ENCODE results near the gene DRC1.

DRC1 gene

GRCh38 chr2:26448651-26449050 is 46.9 kb downstream of the DRC1 start:
- no peak overlapping the region for H3K27ac ChIP-seq
- TF ChIP-seq, protein P1, sequence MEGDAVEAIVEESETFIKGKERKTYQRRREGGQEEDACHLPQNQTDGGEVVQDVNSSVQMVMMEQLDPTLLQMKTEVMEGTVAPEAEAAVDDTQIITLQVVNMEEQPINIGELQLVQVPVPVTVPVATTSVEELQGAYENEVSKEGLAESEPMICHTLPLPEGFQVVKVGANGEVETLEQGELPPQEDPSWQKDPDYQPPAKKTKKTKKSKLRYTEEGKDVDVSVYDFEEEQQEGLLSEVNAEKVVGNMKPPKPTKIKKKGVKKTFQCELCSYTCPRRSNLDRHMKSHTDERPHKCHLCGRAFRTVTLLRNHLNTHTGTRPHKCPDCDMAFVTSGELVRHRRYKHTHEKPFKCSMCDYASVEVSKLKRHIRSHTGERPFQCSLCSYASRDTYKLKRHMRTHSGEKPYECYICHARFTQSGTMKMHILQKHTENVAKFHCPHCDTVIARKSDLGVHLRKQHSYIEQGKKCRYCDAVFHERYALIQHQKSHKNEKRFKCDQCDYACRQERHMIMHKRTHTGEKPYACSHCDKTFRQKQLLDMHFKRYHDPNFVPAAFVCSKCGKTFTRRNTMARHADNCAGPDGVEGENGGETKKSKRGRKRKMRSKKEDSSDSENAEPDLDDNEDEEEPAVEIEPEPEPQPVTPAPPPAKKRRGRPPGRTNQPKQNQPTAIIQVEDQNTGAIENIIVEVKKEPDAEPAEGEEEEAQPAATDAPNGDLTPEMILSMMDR (IDR thresholded peaks at IDR 0.05) = no peak
- H3K4me1 ChIP-seq (ENCODE audit: control insufficient read depth in 1 of 2, insufficient read depth in 1 of 2, low read depth in 1 of 2, low read length in 1 of 2) = peaks cover 8 to 21% of the 10 kb centered on the region in 2 experiments
- H3K27me3 ChIP-seq = no peaks in the 10 kb centered on the region
- H3K9me3 ChIP-seq = no peaks in the 10 kb centered on the region
- no peak overlapping the region for H3K4me3 ChIP-seq (ENCODE audit: low read depth in 1 of 2, low read length in 1 of 2)
- H3K36me3 ChIP-seq = no peaks in the 10 kb centered on the region

DNA sequence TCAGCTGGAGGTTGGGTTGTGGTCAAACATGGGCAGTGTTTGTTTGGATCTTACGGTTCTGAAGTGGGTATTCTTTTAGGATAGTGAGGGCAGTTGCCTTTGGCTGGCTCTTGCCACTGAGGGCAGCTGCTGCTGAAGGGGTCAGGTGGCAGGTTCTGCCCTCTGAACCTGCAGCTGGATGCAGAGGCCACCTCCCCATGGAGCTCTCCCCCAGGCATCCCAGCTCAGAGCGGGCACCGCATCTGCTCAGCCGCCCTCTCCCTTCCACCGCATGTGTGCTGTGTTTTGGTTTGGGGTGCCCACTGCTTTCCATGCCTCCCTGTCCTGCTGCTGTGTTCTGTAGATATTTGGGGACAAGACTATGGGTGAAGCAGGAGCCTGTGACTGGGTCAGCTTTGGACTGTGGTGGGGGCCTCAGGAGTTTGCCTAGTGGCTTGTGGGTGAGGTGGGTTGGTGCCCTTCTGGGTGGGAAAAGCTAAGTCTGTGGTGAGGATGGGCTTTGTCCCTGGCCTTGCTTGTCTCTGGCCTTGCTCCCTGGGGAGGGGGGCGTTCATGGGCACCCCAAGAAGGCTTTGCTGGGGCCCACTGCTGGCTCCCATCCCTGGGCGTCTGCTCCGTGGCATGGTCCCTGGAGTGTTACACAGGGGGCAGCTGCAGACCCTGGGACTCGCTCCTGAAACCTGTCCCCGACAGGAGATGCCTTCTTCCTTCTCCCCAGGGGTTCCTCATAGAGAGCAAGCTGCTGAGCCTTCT is 47.7 kb downstream of the DRC1 start:
- no peak overlapping the region for H3K4me3 ChIP-seq (ENCODE audit: low read depth in 1 of 2, low read length in 1 of 2)
- peaks cover 16 to 29% of the 10 kb centered on the region in 2 experiments for H3K4me1 ChIP-seq (ENCODE audit: control insufficient read depth in 1 of 2, insufficient read depth in 1 of 2, low read depth in 1 of 2, low read length in 1 of 2)
- H3K9me3 ChIP-seq = no peaks in the 10 kb centered on the region
- no peaks in the 10 kb centered on the region for H3K27me3 ChIP-seq
- TF ChIP-seq, protein P1 (IDR thresholded peaks at IDR 0.05) = no peak
- peak overlapping the region; percentile 70 for H3K27ac ChIP-seq
- H3K36me3 ChIP-seq = no peaks in the 10 kb centered on the region

- peak overlapping the region in 1 of 2 experiments; percentile 6 for H3K4me3 ChIP-seq (ENCODE audit: low read depth in 1 of 2, low read length in 1 of 2)
- peaks cover 23 to 35% of the 10 kb centered on the region in 2 experiments for H3K4me1 ChIP-seq (ENCODE audit: control insufficient read depth in 1 of 2, insufficient read depth in 1 of 2, low read depth in 1 of 2, low read length in 1 of 2)
- H3K27me3 ChIP-seq = no peaks in the 10 kb centered on the region
- no peaks in the 10 kb centered on the region for H3K36me3 ChIP-seq
- H3K27ac ChIP-seq = peak overlapping the region; percentile 70
- H3K9me3 ChIP-seq = no peaks in the 10 kb centered on the region
- TF ChIP-seq, protein P1 (IDR thresholded peaks at IDR 0.05) = no peak
Measured at GRCh38 chr2:26450031-26450635, 48.4 kb downstream of the DRC1 start.

GRCh38 chr2:26451700-26452099 is 50.0 kb downstream of the DRC1 start:
- TF ChIP-seq, protein P1 (IDR thresholded peaks at IDR 0.05) = no peak
- no peaks in the 10 kb centered on the region for H3K36me3 ChIP-seq
- no peaks in the 10 kb centered on the region for H3K9me3 ChIP-seq
- H3K4me1 ChIP-seq (ENCODE audit: control insufficient read depth in 1 of 2, insufficient read depth in 1 of 2, low read depth in 1 of 2, low read length in 1 of 2) = peaks cover 39 to 51% of the 10 kb centered on the region in 2 experiments
- no peak overlapping the region for H3K27ac ChIP-seq
- no peaks in the 10 kb centered on the region for H3K27me3 ChIP-seq
- no peak overlapping the region for H3K4me3 ChIP-seq (ENCODE audit: low read depth in 1 of 2, low read length in 1 of 2)

GRCh38 chr2:26453421-26454329 is 52.0 kb downstream of the DRC1 start:
- no peaks in the 10 kb centered on the region for H3K27me3 ChIP-seq
- no peaks in the 10 kb centered on the region for H3K9me3 ChIP-seq
- TF ChIP-seq, protein P1 (IDR thresholded peaks at IDR 0.05) = no peak
- H3K4me1 ChIP-seq (ENCODE audit: control insufficient read depth in 1 of 2, insufficient read depth in 1 of 2, low read depth in 1 of 2, low read length in 1 of 2) = peaks cover 58 to 71% of the 10 kb centered on the region in 2 experiments
- peak overlapping the region; percentile 93 for H3K27ac ChIP-seq
- H3K4me3 ChIP-seq (ENCODE audit: low read depth in 1 of 2, low read length in 1 of 2) = no peak overlapping the region
- H3K36me3 ChIP-seq = no peaks in the 10 kb centered on the region
